Fibroblast of skin of left biceps (primary cell): Measurements from ENCODE around the gene PLAC1.
A peak's percentile ranks its signal among the peaks of the same experiment; 100 is the strongest.

Experiments used
- DNase-seq, 2 experiments: peaks; one replicate each; pipeline ENCODE4 v3.0.0-alpha.2; 2013; ENCODE audit warnings: low read depth in 2 of 2

The PLAC1 gene, protein sequence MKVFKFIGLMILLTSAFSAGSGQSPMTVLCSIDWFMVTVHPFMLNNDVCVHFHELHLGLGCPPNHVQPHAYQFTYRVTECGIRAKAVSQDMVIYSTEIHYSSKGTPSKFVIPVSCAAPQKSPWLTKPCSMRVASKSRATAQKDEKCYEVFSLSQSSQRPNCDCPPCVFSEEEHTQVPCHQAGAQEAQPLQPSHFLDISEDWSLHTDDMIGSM

DNA sequence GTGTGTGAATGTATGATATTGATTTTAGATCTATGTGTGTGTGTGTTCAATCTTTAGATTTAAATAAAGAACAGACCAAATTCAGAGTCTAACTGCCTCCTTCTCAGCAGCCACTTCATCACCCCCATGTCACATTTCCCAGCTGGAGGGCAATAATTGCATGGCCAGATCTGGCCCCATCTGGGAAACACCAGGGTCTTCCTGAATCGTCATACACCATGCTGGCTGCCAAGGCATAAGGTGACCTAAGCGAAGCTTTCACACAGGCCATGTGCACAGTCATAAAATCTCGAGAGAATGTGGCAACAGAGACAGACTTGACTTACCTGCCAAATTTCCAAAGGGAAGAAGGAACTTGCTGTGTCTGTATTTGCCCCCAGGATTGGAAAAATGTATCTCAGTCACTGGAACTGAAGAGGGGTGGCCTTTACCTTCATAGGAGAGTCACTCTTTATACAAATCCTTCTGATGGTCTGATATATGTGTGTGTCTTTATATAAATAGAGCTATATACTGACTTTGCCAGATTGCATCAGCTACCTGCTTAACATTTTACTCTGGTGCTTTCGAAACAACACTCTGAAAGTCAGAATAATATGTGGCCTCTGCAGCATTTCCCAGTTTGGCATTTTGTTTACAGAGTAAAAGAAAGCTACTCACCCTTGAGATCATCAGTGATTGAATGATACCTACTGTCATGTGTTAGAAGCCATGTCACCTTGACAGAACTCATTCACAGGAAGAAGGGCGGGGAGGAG is at the start of gene PLAC1:
PLAC1 (minus strand) TSS at position 470 of the 758 bp plus-strand sequence. CDS start 91,789 bp downstream, outside the sequence.
- no peak for DNase-seq

DNA sequence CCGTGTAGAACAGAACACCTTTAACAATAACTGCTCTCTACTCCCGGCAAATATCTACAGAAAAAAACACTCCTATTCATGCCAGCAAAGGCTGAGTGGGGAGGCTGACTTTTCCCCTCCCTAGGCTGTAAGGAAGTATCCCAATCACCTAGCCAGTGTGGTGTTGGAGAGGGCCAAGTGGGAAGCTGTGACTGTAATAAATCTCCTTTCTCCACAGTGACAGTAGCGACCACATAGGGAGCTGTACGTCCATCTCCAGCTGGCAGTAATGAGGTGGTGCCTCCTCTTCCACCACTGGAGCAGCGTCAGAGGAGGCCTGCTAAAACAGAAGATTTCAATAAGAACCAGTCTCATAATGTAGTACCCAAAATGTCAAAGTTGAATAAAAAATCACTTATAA is 47.9 kb upstream of the PLAC1 start:
- no peak for DNase-seq

DNA sequence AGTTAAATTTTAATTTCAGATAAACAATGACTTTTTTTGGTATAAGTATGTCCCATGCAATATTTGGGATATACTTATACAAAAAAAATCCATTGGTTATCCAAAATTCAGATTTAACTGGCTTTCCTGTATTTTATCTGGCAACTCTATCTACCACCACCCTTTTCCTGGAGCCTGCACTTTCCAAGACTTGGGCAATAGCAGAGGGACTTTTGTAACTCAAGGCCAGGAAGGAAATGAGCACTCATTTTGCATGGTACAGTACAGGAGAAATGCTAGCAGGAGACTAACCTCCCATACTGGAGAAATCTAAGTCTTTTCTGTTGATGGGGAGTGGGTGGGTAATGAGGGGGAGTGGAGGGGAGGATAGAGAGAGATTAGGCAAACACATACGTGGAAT is 37.7 kb upstream of the PLAC1 start:
- no peak for DNase-seq

DNA sequence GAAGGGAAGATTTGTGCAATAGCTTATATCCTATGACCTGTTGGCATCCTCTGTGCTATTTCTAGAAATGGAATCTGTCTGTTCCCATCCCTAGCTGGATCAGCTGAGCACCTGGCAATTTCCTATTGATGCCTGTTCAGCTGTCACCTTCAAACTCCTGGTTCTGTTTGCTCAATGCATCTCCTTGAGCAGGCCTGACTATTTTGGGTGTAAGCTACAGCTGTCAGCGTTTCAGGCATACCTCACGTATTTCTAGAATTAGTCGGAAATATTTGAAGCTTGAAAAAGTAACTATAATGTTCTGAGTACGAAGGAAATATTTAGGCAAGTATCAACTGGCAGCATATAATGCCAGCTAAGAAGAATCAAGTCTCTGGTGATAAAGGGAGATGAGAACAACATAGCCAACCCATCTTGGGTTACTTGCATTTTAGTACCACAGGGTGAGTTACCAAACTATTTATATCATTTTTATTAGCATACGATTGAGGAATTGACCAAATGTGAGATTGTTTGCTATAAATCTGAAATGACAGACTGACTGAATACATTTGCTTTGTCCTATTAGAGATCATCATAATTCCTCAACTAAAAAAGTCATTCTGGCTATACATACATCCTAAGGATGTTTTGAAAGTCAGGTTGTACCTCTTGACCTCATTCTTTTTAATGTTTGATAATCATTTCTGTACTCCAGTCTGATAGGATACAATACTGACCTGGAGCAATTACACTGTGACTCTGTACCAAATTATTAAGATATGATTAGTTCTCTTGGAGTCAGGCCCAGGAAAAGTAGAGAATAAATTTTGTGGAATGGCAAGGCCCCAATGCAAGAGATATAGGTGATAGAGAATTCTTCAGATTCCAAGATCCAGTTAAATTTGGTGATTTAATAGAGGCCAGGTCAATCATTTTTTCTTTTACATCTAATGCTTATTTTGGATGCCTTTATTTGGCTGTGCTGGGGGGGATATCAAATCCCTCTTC is 36.4 kb upstream of the PLAC1 start:
- DNase-seq: no peak

DNA sequence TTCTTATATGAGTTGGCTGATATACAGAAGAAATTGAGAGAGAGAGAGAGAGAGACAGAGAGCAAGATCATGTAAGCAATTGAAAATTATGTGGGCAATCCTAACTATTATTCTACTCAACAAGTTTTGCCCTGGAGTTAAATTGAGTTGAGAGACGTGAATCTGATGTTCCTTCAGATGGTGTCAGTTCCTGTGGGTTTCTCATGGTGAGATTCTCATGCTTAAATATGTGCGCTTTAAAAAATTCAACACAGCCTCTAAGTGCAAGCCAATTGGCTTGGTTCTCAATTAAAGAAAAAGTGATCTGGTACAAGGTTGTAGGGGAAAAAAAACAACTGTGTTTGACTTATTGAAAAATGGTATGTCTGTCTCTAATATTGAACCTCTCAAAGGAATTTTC is 35.4 kb upstream of the PLAC1 start:
- no peak for DNase-seq

DNA sequence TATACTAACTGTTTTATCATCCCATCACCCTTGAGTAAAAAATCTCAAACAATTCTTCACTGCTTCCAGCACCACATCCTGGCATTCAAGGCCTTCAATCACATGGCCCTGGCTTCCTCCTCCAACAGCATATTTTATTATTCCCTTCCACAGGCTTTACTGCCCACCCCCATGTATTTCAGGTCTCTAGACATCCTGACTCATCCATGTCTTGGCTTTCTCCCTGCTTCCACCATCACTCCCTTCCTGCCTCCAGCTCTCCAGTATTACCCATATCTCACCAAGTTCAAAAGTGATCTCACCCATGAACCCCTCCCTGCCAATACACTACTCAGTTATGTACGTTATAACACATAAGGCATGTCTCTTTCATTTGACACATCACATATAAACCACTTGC is 34.7 kb upstream of the PLAC1 start:
- DNase-seq: peak; percentile 73 to 74

DNA sequence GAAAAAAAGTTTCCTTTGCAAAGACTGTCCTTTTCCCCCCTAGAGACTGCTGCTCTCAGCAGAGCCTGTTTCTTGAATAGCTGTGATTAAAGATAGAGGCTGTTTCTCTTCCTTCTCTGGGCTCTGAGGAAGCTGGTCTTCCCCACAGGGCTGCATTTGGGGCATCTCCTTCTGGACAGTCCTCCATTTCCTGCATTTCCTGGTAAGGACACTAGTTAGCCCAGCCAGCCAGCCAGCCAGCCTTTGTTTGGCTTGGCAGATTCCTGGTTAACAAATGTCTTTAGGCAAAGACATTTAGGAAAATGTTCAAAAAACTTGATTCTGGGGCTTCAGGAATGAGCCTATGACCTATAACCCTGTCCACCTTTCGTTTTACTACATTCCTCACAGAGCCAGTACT is 34.0 kb upstream of the PLAC1 start:
- no peak for DNase-seq

DNA sequence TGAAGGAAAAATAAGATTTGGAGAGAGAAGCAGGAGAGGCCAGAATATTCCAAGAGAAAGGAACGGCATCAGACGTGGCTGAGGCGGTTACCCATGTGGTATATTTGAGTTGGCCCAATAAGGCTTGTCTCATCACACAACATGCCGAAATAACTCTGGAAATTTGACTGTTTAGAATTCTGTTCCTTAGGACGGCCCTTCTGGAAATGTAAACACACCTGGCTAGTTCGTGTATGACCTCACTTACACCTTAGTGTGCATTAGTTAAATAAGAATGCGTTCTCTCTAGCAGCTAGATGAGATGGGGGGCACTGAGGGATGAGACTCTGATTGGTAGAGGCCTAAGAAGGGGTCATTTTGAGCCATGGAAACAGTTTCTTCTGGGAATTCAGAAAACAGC is 33.2 kb upstream of the PLAC1 start:
- no peak for DNase-seq

DNA sequence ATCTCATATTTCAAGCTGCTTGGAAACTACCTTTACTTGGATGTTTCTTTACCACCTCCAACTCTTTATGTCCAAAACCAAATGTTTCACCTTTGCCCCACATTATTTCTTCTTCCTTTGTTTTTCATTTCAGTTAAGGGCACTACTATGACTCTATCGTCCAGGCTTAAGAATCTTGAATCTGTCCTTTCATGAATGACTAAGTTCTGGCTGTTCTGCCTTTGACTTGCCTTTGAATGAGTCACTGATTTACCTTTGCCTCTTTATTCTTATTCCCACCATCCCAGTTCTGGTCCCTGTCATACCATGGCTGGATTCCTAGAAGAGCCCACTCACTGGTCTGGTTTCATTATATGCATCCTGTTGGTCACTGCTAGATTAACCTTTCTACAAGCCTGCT is 30.6 kb upstream of the PLAC1 start:
- no peak for DNase-seq

DNA sequence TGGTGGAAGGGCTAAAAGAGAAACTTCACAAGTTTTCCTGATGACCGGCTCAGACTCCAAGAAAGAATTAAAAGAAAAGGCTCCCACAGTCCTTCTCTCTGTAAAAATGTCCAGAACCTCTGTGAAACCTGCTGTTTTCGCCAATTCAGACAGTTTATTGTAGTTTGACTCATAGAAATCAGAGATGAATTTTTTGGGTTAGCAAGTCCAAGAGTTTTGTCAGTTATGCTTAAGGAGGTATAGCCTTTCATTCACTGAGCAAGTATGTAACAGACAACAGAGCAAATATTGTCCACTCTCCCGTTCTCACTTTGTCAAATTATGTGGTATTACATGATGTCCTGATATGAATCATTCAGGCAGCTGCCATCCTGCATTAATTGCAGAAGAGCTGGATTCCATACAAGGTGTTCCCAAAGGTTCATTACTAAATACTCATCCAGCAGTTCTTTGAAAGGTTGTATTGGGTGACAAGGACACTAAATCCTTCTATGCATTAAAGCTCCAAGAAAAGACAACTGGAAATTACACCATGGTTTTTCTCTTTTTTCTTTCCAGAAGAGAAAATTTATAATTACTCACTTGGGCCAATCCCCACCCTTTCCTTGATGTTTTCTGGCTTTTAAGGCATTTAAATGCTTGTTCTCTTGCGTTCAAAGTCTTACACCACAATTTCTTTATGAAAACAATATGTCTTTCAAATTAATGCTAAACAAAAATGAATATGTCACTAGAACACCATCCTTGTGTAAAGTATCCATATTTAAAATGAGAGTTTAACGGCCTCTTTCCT is 30.0 kb upstream of the PLAC1 start:
- DNase-seq: no peak

DNA sequence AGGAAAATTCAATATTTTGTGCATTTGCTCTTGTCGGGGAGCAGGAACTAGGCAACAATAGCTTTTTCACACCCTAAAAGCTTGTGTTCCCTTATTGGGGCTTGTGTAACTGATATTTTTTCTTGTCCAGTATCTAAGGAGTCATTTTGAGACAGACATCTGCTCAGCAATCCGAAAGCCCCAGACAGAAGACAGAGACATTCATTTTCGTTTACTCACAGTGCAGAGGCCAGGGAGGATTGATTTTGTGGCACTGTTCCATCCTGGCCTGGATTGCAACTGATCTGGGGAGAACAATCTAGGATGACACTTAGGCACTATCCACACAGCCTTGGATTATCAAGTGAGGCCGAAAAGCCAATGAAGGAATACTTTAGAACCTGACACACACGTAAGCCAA is 27.4 kb upstream of the PLAC1 start:
- peak in 1 of 2 experiments; percentile 35 for DNase-seq

DNA sequence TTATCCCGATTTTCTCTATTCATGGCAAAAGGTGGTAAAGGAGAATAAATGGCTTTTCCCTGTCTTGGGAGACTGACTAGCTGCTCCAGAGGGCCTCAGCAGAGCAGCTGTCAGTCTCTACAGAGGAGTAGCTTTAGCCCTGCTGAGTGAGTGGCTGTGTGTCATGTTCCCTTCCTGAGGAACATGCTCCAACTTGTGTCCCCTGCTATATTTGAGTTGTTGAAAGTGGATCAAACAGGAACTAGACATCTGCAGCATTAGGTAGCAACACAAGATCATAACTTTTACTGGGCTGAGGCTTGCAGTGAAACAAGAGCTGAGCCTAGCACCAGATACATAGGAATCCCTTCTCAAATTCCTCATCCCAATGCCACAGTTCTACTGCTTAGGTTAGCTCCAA is 26.7 kb upstream of the PLAC1 start:
- no peak for DNase-seq

DNA sequence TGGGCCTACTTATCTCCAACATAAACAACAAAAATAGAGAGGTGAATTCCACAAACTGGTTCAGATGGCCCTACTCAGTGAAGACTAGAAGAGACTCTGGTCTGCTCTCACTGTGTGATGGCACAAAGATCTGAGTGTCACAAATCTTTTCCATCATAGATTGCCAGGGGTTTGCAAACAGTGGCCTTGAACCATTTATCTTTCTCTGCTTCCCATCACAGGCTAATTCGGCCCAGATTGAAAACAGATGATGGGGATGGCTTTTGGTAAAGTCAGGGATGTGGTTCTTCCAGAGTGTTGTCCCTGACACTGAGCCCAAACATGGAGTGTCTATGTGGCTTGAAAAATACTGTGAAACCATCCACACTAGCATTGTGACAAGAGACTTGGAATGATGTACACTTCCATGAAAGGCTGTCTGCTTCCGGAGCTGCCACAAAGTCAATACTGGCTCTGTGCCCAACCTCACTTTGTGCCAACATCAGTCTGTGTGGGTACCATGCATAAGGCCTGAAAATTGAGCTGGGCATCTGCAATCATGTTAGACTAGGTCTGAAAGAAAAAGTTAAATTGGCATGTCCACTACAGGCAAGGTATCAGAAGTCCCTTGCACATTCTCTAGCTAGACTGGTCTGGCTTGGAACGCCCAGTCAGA is 25.2 kb upstream of the PLAC1 start:
- no peak for DNase-seq

DNA sequence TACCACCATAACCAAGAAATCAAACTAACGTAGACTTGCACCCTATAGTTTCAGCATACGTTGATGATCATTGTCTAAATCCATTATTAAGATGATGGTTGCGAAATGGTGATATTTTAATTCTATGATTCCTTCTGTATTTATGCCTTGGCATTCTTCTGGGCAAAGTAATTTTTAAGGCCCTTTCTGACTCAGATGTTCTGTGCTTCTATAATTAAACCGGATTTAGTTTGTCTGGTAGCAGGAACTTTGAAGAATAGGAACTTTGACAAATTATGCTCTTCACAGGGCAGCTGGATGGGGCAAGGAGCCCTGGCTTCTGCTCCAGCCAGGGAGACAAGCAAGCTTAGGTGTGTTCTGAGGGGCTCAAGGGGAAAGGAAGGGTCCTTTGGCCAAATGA is 23.8 kb upstream of the PLAC1 start:
- no peak for DNase-seq

DNA sequence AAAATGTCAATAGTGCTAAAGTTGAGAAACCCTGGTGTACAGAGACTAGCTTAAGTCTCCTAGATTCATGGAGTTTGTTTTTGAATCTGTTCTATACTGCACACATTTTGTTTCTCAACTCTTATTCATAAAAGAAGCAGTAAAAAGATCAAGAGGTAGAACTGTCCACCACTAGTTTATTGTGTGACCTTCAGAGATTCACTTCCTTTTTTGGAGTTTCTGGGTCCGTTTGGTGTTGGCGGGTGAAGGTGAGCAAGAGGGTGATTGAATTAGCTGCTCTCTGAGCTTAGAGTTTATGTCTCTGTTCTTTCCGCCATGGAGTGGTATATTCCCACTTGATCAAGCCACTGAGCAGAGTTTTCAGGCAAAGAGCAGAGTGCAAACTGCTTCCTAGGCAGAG is 21.4 kb upstream of the PLAC1 start:
- DNase-seq: no peak

DNA sequence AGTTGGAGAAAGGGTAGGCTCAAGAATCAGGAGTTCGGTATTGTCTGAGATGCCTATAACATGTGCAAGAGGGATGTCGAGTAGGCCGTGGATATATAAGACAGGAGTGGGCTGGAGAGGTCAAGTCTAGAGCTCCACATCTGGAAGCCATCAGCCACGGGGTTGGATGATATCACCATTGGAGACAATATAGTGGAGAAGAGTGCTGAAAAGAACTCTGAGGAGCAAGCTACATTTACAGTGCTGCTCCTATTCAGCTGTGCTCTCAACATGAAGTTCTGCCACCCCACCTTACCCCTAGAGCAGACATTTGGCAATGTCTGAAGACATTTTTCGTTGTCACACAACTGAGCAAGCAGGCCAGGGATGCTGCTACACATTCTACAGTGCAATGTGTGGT is 20.9 kb upstream of the PLAC1 start:
- DNase-seq: no peak

DNA sequence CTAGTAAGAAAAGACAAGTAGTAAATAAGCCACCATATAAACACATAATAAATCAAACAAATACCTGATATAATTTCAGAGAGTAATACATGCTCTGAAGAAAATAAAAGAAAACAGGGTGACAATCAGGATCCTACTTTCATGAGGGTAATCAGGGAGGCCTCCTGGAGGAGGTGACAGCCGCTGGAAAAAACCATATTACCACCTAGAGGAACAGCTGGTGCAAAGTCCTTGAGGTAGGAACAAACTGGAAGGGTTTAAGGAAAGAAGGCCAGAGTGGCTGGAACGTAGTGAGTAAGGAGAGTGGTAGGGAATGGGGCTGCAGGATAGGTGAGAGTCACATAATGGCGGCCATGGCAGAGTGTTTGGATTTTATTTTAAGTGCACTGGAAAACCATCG is 19.1 kb upstream of the PLAC1 start:
- DNase-seq: no peak

DNA sequence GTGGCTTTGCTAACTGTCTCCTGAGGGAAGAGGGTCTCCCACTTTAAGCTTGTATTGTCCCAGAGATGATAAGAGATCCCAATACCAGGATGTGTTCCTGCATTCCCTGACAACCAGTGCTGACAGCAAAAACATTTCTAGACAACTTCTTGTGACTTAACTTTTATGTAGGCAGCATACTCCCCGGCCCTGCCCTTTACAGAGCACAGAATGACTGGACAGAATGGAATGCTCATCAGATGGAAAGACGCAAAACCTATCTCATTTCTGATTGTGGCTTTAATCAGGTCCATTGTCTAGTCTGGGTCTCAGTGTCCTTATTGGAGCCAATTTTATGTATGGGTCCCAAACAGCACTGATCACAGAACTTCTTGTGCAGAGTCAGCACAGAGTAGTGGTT is 18.2 kb upstream of the PLAC1 start:
- peak in 1 of 2 experiments; percentile 47 for DNase-seq

DNA sequence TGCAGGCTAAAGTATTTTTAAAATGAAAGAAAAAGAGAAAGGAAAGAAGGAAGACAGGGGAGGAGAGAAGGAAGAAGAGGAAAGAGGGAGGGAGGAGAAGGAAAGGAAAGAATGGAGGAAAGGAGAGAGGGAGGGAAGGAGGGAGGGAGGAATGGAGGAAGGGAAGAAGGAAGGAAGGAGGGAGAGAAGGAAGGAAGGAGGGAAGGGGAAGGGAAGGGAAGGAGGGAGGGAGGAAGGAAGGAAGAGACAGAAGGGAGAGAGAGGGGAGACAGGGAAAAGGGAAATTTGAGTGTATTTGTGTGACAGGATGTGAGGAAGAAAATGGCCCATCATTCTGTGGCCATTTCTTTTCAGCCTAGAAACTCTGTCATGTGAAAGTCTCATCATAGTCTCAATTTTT is 14.9 kb upstream of the PLAC1 start:
- DNase-seq: no peak

DNA sequence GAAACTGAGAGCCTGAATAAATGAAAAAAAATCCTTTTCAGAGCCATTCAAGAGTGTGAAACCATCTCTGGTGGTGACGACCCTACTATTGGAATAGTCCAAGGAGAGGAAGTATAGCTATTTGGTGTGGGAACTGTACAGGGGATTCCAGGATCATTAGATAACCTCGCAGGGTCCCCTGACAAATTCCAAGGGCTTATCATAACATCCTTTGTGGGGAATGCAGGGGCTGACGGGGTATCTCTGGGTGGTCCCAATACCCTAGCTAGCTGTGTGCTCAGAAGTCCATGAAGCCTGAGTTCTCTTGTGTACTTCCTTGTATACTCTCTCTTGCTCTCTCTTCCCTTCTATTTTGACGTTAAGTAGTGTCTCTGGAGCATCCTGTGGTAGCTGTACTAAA is 13.8 kb upstream of the PLAC1 start:
- DNase-seq: no peak

DNA sequence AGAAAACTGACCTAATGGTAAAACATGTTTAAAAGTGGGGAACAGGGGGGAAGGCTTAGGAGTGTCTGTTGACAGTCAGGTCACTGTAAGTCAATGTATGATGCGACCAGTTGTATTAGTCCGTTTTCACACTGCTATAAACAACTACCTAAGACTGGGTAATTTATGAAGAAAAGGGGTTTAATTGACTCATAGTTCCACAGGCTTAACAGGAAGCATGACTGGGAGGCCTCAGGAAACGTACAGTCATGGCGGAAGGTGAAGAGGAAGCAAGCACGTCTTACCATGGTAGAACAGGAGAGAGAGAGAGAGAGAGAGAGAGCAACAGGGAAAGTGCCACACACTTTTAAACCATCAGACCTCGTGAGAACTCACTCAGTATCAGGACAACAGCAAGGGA is 13.0 kb upstream of the PLAC1 start:
- no peak for DNase-seq
